HepG2 (cell line): ENCODE measurements around the gene VAMP2. TPM values are rescaled to one million over a fixed set of nuclear protein-coding genes. Genes with fewer than 3 reads are reported as not detected.

Experiments used
- AGO2 ChIP-seq: fragments of 200-400 bp; formaldehyde crosslinking; optimal IDR thresholded peaks from 2 replicates; pipeline ENCODE3; 2017; ENCODE audit warnings: mild to moderate bottlenecking, low read depth, low read length, moderate library complexity
- ATF3 ChIP-seq: sonication (generic); formaldehyde crosslinking; IDR thresholded peaks from 2 replicates; pipeline ENCODE4 v1.4.0; 2020; ENCODE audit warnings: missing genetic modification reagents
- BCL6 ChIP-seq: IDR thresholded peaks from 2 replicates; pipeline ENCODE4 v1.6.1; 2016; ENCODE audit warnings: missing genetic modification reagents, missing compliant biosample characterization
- CHD4 ChIP-seq: fragments of 200-600 bp; sonication (generic); IDR thresholded peaks from 2 replicates; pipeline ENCODE4 v1.7.0; 2017; ENCODE audit warnings: mild to moderate bottlenecking, low read length, borderline replicate concordance
- CREM ChIP-seq, 2 experiments: sonication (generic) in 1 of 2; formaldehyde crosslinking in 1 of 2; IDR thresholded peaks; 2 replicates each; pipeline versions ENCODE4 v1.4.0 to v1.6.1; 2016 to 2020; ENCODE audit warnings: antibody characterized with exemption in 1 of 2, mild to moderate bottlenecking in 1 of 2, missing genetic modification reagents in 1 of 2
- EED ChIP-seq: sonication (generic); formaldehyde crosslinking; IDR thresholded peaks from 2 replicates; pipeline ENCODE4 v1.5.0; 2020; ENCODE audit warnings: mild to moderate bottlenecking, missing genetic modification reagents
- GFI1 ChIP-seq: sonication (generic); formaldehyde crosslinking; IDR thresholded peaks from 2 replicates; pipeline ENCODE4 v1.5.0; 2020; ENCODE audit warnings: missing genetic modification reagents, mild to moderate bottlenecking, borderline replicate concordance
- IKZF5 ChIP-seq: IDR thresholded peaks from 2 replicates; pipeline ENCODE4 v1.6.1; 2018; ENCODE audit warnings: missing genetic modification reagents, mild to moderate bottlenecking, missing compliant biosample characterization
- JUN ChIP-seq: sonication (generic); formaldehyde crosslinking; IDR thresholded peaks from 2 replicates; pipeline ENCODE4 v1.4.0; 2020; ENCODE audit warnings: mild to moderate bottlenecking, missing genetic modification reagents
- KLF13 ChIP-seq: sonication (generic); formaldehyde crosslinking; IDR thresholded peaks from 2 replicates; pipeline ENCODE4 v1.4.0; 2020; ENCODE audit warnings: mild to moderate bottlenecking, missing genetic modification reagents
- MTF1 ChIP-seq: sonication (generic); formaldehyde crosslinking; IDR thresholded peaks from 2 replicates; pipeline ENCODE4 v1.5.0; 2020; ENCODE audit warnings: missing genetic modification reagents
- MXD1 ChIP-seq: sonication (generic); formaldehyde crosslinking; IDR thresholded peaks from 2 replicates; pipeline ENCODE4 v1.4.0; 2020; ENCODE audit warnings: mild to moderate bottlenecking, missing genetic modification reagents
- MXI1 ChIP-seq: IDR thresholded peaks from 3 replicates; pipeline ENCODE4 v1.6.1; 2012; ENCODE audit warnings: low read depth, low read length, inconsistent platforms, borderline replicate concordance
- NFE2L1 ChIP-seq: sonication (generic); formaldehyde crosslinking; IDR thresholded peaks from 2 replicates; pipeline ENCODE4 v1.4.0; 2020; ENCODE audit warnings: missing genetic modification reagents, mild to moderate bottlenecking, borderline replicate concordance
- NFKBIZ ChIP-seq: IDR thresholded peaks from 2 replicates; pipeline ENCODE4 v1.6.1; 2018; ENCODE audit warnings: missing genetic modification reagents, missing compliant biosample characterization
- PHF8 ChIP-seq: sonication (generic); formaldehyde crosslinking; IDR thresholded peaks from 2 replicates; pipeline ENCODE4 v1.5.0; 2020; ENCODE audit warnings: missing genetic modification reagents
- RARA ChIP-seq: IDR thresholded peaks from 2 replicates; pipeline ENCODE4 v1.6.1; 2016; ENCODE audit warnings: missing genetic modification reagents, missing compliant biosample characterization
- RFX1 ChIP-seq: fragments of 450-650 bp; IDR thresholded peaks from 2 replicates; pipeline ENCODE4 v1.6.1; 2017
- SIX4 ChIP-seq: sonication (generic); formaldehyde crosslinking; IDR thresholded peaks from 2 replicates; pipeline ENCODE4 v1.4.0; 2020; ENCODE audit warnings: missing genetic modification reagents
- SMAD3 ChIP-seq: sonication (generic); formaldehyde crosslinking; IDR thresholded peaks from 2 replicates; pipeline ENCODE4 v1.4.0; 2020; ENCODE audit warnings: missing genetic modification reagents
- SNAI1 ChIP-seq: sonication (generic); formaldehyde crosslinking; IDR thresholded peaks from 2 replicates; pipeline ENCODE4 v1.5.0; 2020; ENCODE audit warnings: mild to moderate bottlenecking, missing genetic modification reagents, borderline replicate concordance
- SOX6 ChIP-seq, 2 experiments: fragments of 450-650 bp in 1 of 2; sonication (generic) in 1 of 2; formaldehyde crosslinking in 1 of 2; IDR thresholded peaks; 2 replicates each; pipeline versions ENCODE4 v1.4.0 to v1.6.1; 2017 to 2020; ENCODE audit warnings: antibody characterized with exemption in 1 of 2, mild to moderate bottlenecking in 1 of 2, missing genetic modification reagents in 1 of 2
- STAG1 ChIP-seq: sonication (generic); formaldehyde crosslinking; IDR thresholded peaks from 2 replicates; pipeline ENCODE4 v1.4.0; 2020; ENCODE audit warnings: missing genetic modification reagents
- TFDP2 ChIP-seq: sonication (generic); formaldehyde crosslinking; IDR thresholded peaks from 2 replicates; pipeline ENCODE4 v1.4.0; 2020; ENCODE audit warnings: missing genetic modification reagents
- ZKSCAN8 ChIP-seq: IDR thresholded peaks from 2 replicates; pipeline ENCODE4 v1.6.1; 2016; ENCODE audit warnings: borderline replicate concordance, missing genetic modification reagents, missing compliant biosample characterization
- ZNF121 ChIP-seq: sonication (generic); formaldehyde crosslinking; IDR thresholded peaks from 2 replicates; pipeline ENCODE4 v1.5.0; 2020; ENCODE audit warnings: mild to moderate bottlenecking, missing genetic modification reagents
- ZNF329 ChIP-seq: sonication (generic); formaldehyde crosslinking; IDR thresholded peaks from 2 replicates; pipeline ENCODE4 v1.9.0; 2021; ENCODE audit warnings: low read depth, mild to moderate bottlenecking, missing genetic modification reagents
- ZNF569 ChIP-seq: sonication (generic); formaldehyde crosslinking; IDR thresholded peaks from 2 replicates; pipeline ENCODE4 v1.5.0; 2020; ENCODE audit warnings: mild to moderate bottlenecking, missing genetic modification reagents, moderate library complexity, borderline replicate concordance
- ZNF672 ChIP-seq: sonication (generic); formaldehyde crosslinking; IDR thresholded peaks from 2 replicates; pipeline ENCODE4 v1.8.1; 2022; ENCODE audit warnings: missing genetic modification reagents
- ZNF776 ChIP-seq: sonication (generic); formaldehyde crosslinking; IDR thresholded peaks from 2 replicates; pipeline ENCODE4 v1.4.0; 2020; ENCODE audit warnings: mild to moderate bottlenecking, missing genetic modification reagents
- polyA plus RNA-seq, 8 experiments: library from polyadenylated mRNA; depleted of rRNA in 3 of 8; stranded (reverse) in 7 of 8; unstranded in 1 of 8; fragments of >200 nt; fragmentation: Illumina TruSeq in 4 of 8; extraction: Trizol in 4 of 8; gene quantifications; 2 replicates each; pipeline versions ENCODE4 v1.2.1 to v1.2.3, GENCODE V29; 2011 to 2016; ENCODE audit warnings: low read depth in 4 of 8, missing spikeins in 1 of 8, mixed read lengths in 1 of 8; ENCODE audit not compliant: insufficient read depth in 1 of 8
- total RNA-seq, 5 experiments: library from RNA; depleted of rRNA; stranded (reverse); fragments of >200 nt; fragmentation: Illumina TruSeq; extraction: Trizol; gene quantifications; 2 replicates each; pipeline ENCODE4 v1.2.3, GENCODE V29; 2016; ENCODE audit warnings: low read depth in 1 of 5

The VAMP2 gene
- total and polyA plus RNA-seq, 2 of the 13 experiments (the other 11 are each of a cell fraction or from before 2014, with no cell fraction given), result 3.9 to 17.2 TPM

- TF ChIP-seq TFDP2 (peak; percentile 32; the same call in 1 of the 2 replicates), ATF3 (CRISPR knock-in tag) (no peak), CREM (IDR thresholded peaks at IDR 0.05) (peak; percentile 29; the same call in 1 of the 2 replicates), CREM (CRISPR knock-in tag; IDR thresholded peaks at IDR 0.05) (no peak), CHD4 (no peak), ZNF672 (CRISPR knock-in tag) (no peak), MTF1 (CRISPR knock-in tag) (no peak), MXI1 (peak; percentile 82; the same call in 1 of the 3 replicates), NFE2L1 (CRISPR knock-in tag) (no peak), ZKSCAN8 (CRISPR knock-in tag) (no peak), MXD1 (CRISPR knock-in tag) (peak; percentile 35; the same call in 1 of the 2 replicates), NFKBIZ (no peak), BCL6 (CRISPR knock-in tag) (peak; percentile 24; the same call in 1 of the 2 replicates), ZNF329 (CRISPR knock-in tag) (no peak), RFX1 (no peak), SOX6 (IDR thresholded peaks at IDR 0.05) (no peak), SOX6 (CRISPR knock-in tag; IDR thresholded peaks at IDR 0.05) (peak; percentile 75), SNAI1 (CRISPR knock-in tag) (no peak), ZNF569 (no peak), RARA (peak; percentile 79), SIX4 (CRISPR knock-in tag) (0 out of 2 replicates have a peak, but pooled peaks have one; percentile 27), ZNF776 (CRISPR knock-in tag) (no peak), GFI1 (CRISPR knock-in tag) (no peak), AGO2 (peak; percentile 7), KLF13 (CRISPR knock-in tag) (no peak), STAG1 (CRISPR knock-in tag) (no peak), PHF8 (CRISPR knock-in tag) (no peak; the same call in 1 of the 2 replicates), EED (CRISPR knock-in tag) (no peak), SMAD3 (CRISPR knock-in tag) (no peak), JUN (no peak), ZNF121 (no peak), IKZF5 (CRISPR knock-in tag) (no peak)
These were observed 10.5 kb downstream of the VAMP2 start, which contains the start of gene PER1 (continued) for GRCh38 chr17:8152112-8152775.
